PC-9 (cell line): Measurements from ENCODE around the gene ERC2.

ENCODE experiments used
- EZH2 ChIP-seq: fragments of 200-600 bp; sonication (generic); IDR thresholded peaks from 2 replicates; pipeline ENCODE4 v1.8.0; 2017; ENCODE audit warnings: antibody characterized with exemption, low read depth
- TF ChIP-seq, protein P1 (sequence below): fragments of 200-600 bp; sonication (generic); conservative IDR thresholded peaks from 2 replicates; pipeline ENCODE4 v1.6.1; 2017; ENCODE audit warnings: mixed run types, antibody characterized with exemption, mild to moderate bottlenecking, moderate library complexity

DNA sequence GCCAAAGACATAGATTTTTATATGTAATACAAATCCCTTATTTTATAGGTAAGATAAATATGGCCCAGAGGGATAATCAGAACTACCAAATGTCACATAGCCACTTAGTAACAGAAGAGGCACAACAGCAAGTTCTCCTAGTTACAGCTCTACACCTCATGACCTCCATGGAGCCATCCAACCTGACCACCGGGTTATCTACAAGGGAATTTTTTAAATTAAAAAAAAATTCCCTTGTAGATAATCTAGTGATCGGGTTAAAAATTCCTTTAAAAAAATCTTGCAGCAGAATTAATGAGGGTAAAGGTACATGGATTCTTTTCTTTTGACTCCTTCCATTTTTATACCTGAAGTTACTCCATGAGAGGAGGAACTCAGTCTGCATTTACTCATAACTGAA, 615.9 kb downstream of the ERC2 start:
- TF ChIP-seq, protein P1, sequence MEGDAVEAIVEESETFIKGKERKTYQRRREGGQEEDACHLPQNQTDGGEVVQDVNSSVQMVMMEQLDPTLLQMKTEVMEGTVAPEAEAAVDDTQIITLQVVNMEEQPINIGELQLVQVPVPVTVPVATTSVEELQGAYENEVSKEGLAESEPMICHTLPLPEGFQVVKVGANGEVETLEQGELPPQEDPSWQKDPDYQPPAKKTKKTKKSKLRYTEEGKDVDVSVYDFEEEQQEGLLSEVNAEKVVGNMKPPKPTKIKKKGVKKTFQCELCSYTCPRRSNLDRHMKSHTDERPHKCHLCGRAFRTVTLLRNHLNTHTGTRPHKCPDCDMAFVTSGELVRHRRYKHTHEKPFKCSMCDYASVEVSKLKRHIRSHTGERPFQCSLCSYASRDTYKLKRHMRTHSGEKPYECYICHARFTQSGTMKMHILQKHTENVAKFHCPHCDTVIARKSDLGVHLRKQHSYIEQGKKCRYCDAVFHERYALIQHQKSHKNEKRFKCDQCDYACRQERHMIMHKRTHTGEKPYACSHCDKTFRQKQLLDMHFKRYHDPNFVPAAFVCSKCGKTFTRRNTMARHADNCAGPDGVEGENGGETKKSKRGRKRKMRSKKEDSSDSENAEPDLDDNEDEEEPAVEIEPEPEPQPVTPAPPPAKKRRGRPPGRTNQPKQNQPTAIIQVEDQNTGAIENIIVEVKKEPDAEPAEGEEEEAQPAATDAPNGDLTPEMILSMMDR: no peak
- no peak for TF ChIP-seq EZH2
